ENCODE results near the gene MAFB. TPM values are rescaled to one million over a fixed set of nuclear protein-coding genes. Genes with fewer than 3 reads are reported as not detected.

Gene MAFB
- total RNA-seq, 1 experiment from 2014 or later = 15.9 TPM

DNA sequence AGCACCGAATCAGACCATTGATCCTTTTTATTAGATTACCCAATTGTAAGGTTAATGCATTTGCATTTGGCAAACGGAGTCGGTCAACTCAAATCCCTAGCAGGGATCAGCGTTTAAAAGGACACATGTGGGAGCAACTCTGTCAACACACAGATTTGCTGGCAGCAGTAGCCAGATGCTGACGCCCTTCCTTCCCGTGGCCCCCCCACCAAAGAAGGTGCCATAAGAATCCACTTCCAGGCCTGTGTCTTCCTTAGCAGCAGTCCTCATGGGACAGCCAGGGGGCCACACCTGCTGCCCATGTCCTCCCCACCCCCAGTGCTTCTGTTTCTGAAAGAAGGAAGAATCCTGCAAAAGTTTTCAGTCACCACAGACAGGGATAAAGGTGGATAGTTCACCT, 24.5 kb upstream of the MAFB start:
- no peaks in the 10 kb centered on the region for H3K36me3 Mint-ChIP-seq (ENCODE audit: insufficient read depth, unreplicated experiment)
- CTCF ChIA-PET = no interaction called here
- no peaks in the 10 kb centered on the region for H3K9me3 Mint-ChIP-seq (ENCODE audit: unreplicated experiment)
- TF ChIP-seq, protein P1, sequence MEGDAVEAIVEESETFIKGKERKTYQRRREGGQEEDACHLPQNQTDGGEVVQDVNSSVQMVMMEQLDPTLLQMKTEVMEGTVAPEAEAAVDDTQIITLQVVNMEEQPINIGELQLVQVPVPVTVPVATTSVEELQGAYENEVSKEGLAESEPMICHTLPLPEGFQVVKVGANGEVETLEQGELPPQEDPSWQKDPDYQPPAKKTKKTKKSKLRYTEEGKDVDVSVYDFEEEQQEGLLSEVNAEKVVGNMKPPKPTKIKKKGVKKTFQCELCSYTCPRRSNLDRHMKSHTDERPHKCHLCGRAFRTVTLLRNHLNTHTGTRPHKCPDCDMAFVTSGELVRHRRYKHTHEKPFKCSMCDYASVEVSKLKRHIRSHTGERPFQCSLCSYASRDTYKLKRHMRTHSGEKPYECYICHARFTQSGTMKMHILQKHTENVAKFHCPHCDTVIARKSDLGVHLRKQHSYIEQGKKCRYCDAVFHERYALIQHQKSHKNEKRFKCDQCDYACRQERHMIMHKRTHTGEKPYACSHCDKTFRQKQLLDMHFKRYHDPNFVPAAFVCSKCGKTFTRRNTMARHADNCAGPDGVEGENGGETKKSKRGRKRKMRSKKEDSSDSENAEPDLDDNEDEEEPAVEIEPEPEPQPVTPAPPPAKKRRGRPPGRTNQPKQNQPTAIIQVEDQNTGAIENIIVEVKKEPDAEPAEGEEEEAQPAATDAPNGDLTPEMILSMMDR (IDR thresholded peaks at IDR 0.05; ENCODE audit: unreplicated experiment) = no peak
- H3K27ac Mint-ChIP-seq (ENCODE audit: low read depth, unreplicated experiment) = no peak overlapping the region
- BruUV-seq (replicated peaks) = no TSS peak
- no peaks in the 10 kb centered on the region for H3K27me3 Mint-ChIP-seq (ENCODE audit: insufficient read depth, unreplicated experiment)
- no peak overlapping the region for H3K4me3 Mint-ChIP-seq (ENCODE audit: unreplicated experiment)
- H3K4me1 Mint-ChIP-seq (ENCODE audit: insufficient read depth, unreplicated experiment) = no peaks in the 10 kb centered on the region
- no peak for DNase-seq (ENCODE audit: unreplicated experiment)
- POLR2A ChIA-PET = no interaction called here
- intact Hi-C loops (cut with micrococcal nuclease) = no loop called here

GRCh38 chr20:40711079-40711478, 22.0 kb upstream of the MAFB start:
- POLR2A ChIA-PET = interaction anchor here (1.2 kb wide), 1 partner anchor 49 kb away, joined by 3 read pairs; no protein-coding TSS in a partner anchor
- H3K9me3 Mint-ChIP-seq (ENCODE audit: unreplicated experiment) = no peaks in the 10 kb centered on the region
- DNase-seq (ENCODE audit: unreplicated experiment) = no peak
- H3K36me3 Mint-ChIP-seq (ENCODE audit: insufficient read depth, unreplicated experiment) = no peaks in the 10 kb centered on the region
- no peaks in the 10 kb centered on the region for H3K4me1 Mint-ChIP-seq (ENCODE audit: insufficient read depth, unreplicated experiment)
- no peak overlapping the region for H3K27ac Mint-ChIP-seq (ENCODE audit: low read depth, unreplicated experiment)
- no peaks in the 10 kb centered on the region for H3K27me3 Mint-ChIP-seq (ENCODE audit: insufficient read depth, unreplicated experiment)
- TF ChIP-seq, protein P1 (IDR thresholded peaks at IDR 0.05; ENCODE audit: unreplicated experiment) = no peak
- intact Hi-C loops (cut with micrococcal nuclease) = no loop called here
- BruUV-seq (replicated peaks) = no TSS peak
- CTCF ChIA-PET = interaction anchor here (0.6 to 1.3 kb wide), 4 partner anchors 14 to 254 kb away, joined by 3 to 5 read pairs (median 4); no protein-coding TSS in a partner anchor
- H3K4me3 Mint-ChIP-seq (ENCODE audit: unreplicated experiment) = no peak overlapping the region

- H3K9me3 Mint-ChIP-seq (ENCODE audit: unreplicated experiment) = no peaks in the 10 kb centered on the region
- DNase-seq (ENCODE audit: unreplicated experiment) = no peak
- H3K27me3 Mint-ChIP-seq (ENCODE audit: insufficient read depth, unreplicated experiment) = no peaks in the 10 kb centered on the region
- intact Hi-C loops (cut with micrococcal nuclease) = no loop called here
- no peaks in the 10 kb centered on the region for H3K36me3 Mint-ChIP-seq (ENCODE audit: insufficient read depth, unreplicated experiment)
- no peak overlapping the region for H3K27ac Mint-ChIP-seq (ENCODE audit: low read depth, unreplicated experiment)
- ChIA-PET CTCF (interaction anchor here (0.6 to 1.3 kb wide), 5 partner anchors 13 to 550 kb away, joined by 3 to 5 read pairs (median 4); no protein-coding TSS in a partner anchor), POLR2A (interaction anchor here (0.6 to 1.2 kb wide), 3 partner anchors 50 to 1625 kb away, joined by 3 to 5 read pairs (median 3); no protein-coding TSS in a partner anchor)
- no TSS peak for BruUV-seq (replicated peaks)
- H3K4me3 Mint-ChIP-seq (ENCODE audit: unreplicated experiment) = no peak overlapping the region
- H3K4me1 Mint-ChIP-seq (ENCODE audit: insufficient read depth, unreplicated experiment) = no peaks in the 10 kb centered on the region
- TF ChIP-seq, protein P1 (IDR thresholded peaks at IDR 0.05; ENCODE audit: unreplicated experiment) = no peak
These were observed 21.6 kb upstream of the MAFB start for GRCh38 chr20:40710603-40711002.

- intact Hi-C loops (cut with micrococcal nuclease) = no loop called here
- POLR2A ChIA-PET = interaction anchor here (0.6 kb wide), 1 partner anchor 324 kb away, joined by 3 read pairs; no protein-coding TSS in a partner anchor
- no peaks in the 10 kb centered on the region for H3K4me1 Mint-ChIP-seq (ENCODE audit: insufficient read depth, unreplicated experiment)
These were observed 18.0 kb upstream of the MAFB start for GRCh38 chr20:40706977-40707582.

More at GRCh38 chr20:40706977-40707582, 18.0 kb upstream of the MAFB start:
- CTCF ChIA-PET = interaction anchor here (0.6 to 1.9 kb wide), 7 partner anchors 17 to 547 kb away, joined by 3 to 7 read pairs (median 3); no protein-coding TSS in a partner anchor
- DNase-seq (ENCODE audit: unreplicated experiment) = no peak
- H3K36me3 Mint-ChIP-seq (ENCODE audit: insufficient read depth, unreplicated experiment) = no peaks in the 10 kb centered on the region
- no peak overlapping the region for H3K4me3 Mint-ChIP-seq (ENCODE audit: unreplicated experiment)
- H3K9me3 Mint-ChIP-seq (ENCODE audit: unreplicated experiment) = no peaks in the 10 kb centered on the region
- TF ChIP-seq, protein P1 (IDR thresholded peaks at IDR 0.05; ENCODE audit: unreplicated experiment) = no peak
- H3K27me3 Mint-ChIP-seq (ENCODE audit: insufficient read depth, unreplicated experiment) = no peaks in the 10 kb centered on the region
- no TSS peak for BruUV-seq (replicated peaks)
- no peak overlapping the region for H3K27ac Mint-ChIP-seq (ENCODE audit: low read depth, unreplicated experiment)
